ENCODE measurements around the gene CALCOCO2. TPM values are rescaled to one million over a fixed set of nuclear protein-coding genes. Genes with fewer than 3 reads are reported as not detected.

CALCOCO2 gene
- total and polyA plus RNA-seq, 2 experiments from 2014 or later: 14.4 to 16.3 TPM

GRCh38 chr17:48791128-48792032 lies 39.5 kb upstream of the CALCOCO2 start:
- H3K9me3 Mint-ChIP-seq: no peaks in the 10 kb centered on the region
- no peak overlapping the region for H3K4me3 Mint-ChIP-seq
- peaks cover 6% of the 10 kb centered on the region for H3K4me1 Mint-ChIP-seq
- H3K4me1 ChIP-seq (ENCODE audit: insufficient read depth): no peaks in the 10 kb centered on the region
- ATAC-seq (peak; percentile 97), DNase-seq (ENCODE audit: low spot score) (peak; percentile 97)
- no peaks in the 10 kb centered on the region for H3K79me2 ChIP-seq (replicated peaks; ENCODE audit: insufficient read depth)
- H3K4me2 ChIP-seq: no peak overlapping the region
- H3K36me3 ChIP-seq (ENCODE audit: insufficient read depth): no peaks in the 10 kb centered on the region
- no peak overlapping the region for H2AFZ ChIP-seq
- TF ChIP-seq CTCF (conservative IDR thresholded peaks at IDR 0.05; ENCODE audit: low read depth in 2 of 2) (peak; percentile 88 to 97), CREB1 (CRISPR knock-in tag; IDR thresholded peaks at IDR 0.05; ENCODE audit: low read depth) (no peak), ZNF114 (CRISPR knock-in tag; IDR thresholded peaks at IDR 0.05) (no peak), EZH2phosphoT487 (IDR thresholded peaks at IDR 0.05; ENCODE audit: unreplicated experiment) (no peak), NANOG (IDR thresholded peaks at IDR 0.05; ENCODE audit: borderline replicate concordance) (no peak), REST (IDR thresholded peaks at IDR 0.05; ENCODE audit: unreplicated experiment) (no peak), POLR2AphosphoS5 (IDR thresholded peaks at IDR 0.05; ENCODE audit: low read depth) (no peak), ZNF462 (CRISPR knock-in tag; IDR thresholded peaks at IDR 0.05) (0 out of 2 replicates have a peak, but pooled peaks have one; percentile 7), EZH2 (IDR thresholded peaks at IDR 0.05; ENCODE audit: low read depth, unreplicated experiment) (no peak), JUNB (IDR thresholded peaks at IDR 0.05; ENCODE audit: unreplicated experiment) (no peak)
- no peak overlapping the region for H3K27ac Mint-ChIP-seq
- 0 out of 2 replicates have a peak, but pooled peaks cover 2% of the 10 kb centered on the region for H3F3A ChIP-seq (replicated peaks; ENCODE audit: low read depth)
- H3K27ac ChIP-seq (ENCODE audit: low read depth): no peak overlapping the region
- H3K27me3 ChIP-seq (ENCODE audit: insufficient read depth): peaks cover 15% of the 10 kb centered on the region; the same call in 1 of the 2 replicates
- H3K27me3 Mint-ChIP-seq (ENCODE audit: insufficient read depth, low read depth, poor library complexity): peaks cover 14% of the 10 kb centered on the region
- no peaks in the 10 kb centered on the region for H4K20me1 ChIP-seq (replicated peaks; ENCODE audit: insufficient read depth)
- no peaks in the 10 kb centered on the region for H3K9me2 ChIP-seq (ENCODE audit: insufficient read depth)
- no peaks in the 10 kb centered on the region; the same call in 2 of the 3 replicates for H3K36me3 Mint-ChIP-seq (ENCODE audit: low read depth)
- H3K4me3 ChIP-seq: no peak overlapping the region
